Adrenal gland (tissue), 5 donors: ENCODE data around the gene KIF5C.

Experiments used
- CTCF ChIP-seq, 6 experiments: fragments of 450-650 bp in 4 of 6; fragments of 200-600 bp in 2 of 6; sonication (generic) in 1 of 6; IDR thresholded peaks; 1 replicate in 5 of 6; 2 replicates in 1 of 6; pipeline versions ENCODE4 v1.5.1 to v1.8.0; 2016 to 2021; ENCODE audit warnings: antibody characterized with exemption in 6 of 6, mild to moderate bottlenecking in 2 of 6, moderate library complexity in 1 of 6
- POLR2A ChIP-seq, 2 donors: fragments of 450-650 bp; IDR thresholded peaks; one replicate each; pipeline ENCODE4 v1.6.1; 2017; ENCODE audit warnings: antibody characterized with exemption in 2 of 2, mild to moderate bottlenecking in 2 of 2, moderate library complexity in 1 of 2
- donor health status: DM: no; HTN: no; CAD: no.

DNA sequence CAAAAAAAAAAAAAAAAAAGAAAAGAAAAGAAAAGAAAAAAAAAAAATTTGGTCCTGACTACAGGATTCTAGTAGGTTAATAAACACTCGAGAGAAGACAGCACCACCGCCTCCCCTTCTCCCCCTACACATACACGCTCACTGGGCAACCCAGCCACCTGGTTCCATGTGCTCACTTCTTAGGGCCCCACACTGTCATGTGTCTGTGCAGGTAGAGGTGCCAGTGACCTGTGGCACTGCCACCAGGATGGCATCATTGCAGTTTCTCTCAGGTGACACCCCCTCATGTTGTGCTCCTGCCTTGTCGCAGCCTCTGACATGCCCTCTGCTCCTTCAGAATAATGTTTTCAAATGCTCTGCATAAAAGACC is 123.8 kb downstream of the KIF5C start:
- TF ChIP-seq CTCF (IDR thresholded peaks at IDR 0.05) (no peak), POLR2A (IDR thresholded peaks at IDR 0.05) (no peak)
